ENCODE data around the gene BNC2. TPM values are rescaled to one million over a fixed set of nuclear protein-coding genes. Genes with fewer than 3 reads are reported as not detected.

Gene BNC2
- total RNA-seq, 2 donors from 2014 or later = 2.1 to 20.0 TPM

GRCh38 chr9:16725066-16725465, 145.4 kb downstream of the BNC2 start:
- no peak overlapping the region for H3K4me3 ChIP-seq
- intact Hi-C loops (cut with DNase I) = no loop called here
- no peak for DNase-seq
- H3K27me3 ChIP-seq = no peaks in the 10 kb centered on the region
- H3K9me3 ChIP-seq = no peaks in the 10 kb centered on the region
- H3K9ac ChIP-seq (ENCODE audit: low read depth in 2 of 2, low read length in 2 of 2) = no peak overlapping the region
- no peaks in the 10 kb centered on the region for H3K36me3 ChIP-seq
- H3K27ac ChIP-seq = no peak overlapping the region
- no peak for TF ChIP-seq CTCF (IDR thresholded peaks at IDR 0.05)
- H3K4me1 ChIP-seq = no peaks in the 10 kb centered on the region

- H3K27ac ChIP-seq = no peak overlapping the region
Measured at GRCh38 chr9:16721972-16722371, 148.5 kb downstream of the BNC2 start.

GRCh38 chr9:16720386-16720785, 150.1 kb downstream of the BNC2 start:
- no peak for TF ChIP-seq CTCF (IDR thresholded peaks at IDR 0.05)
- no peak overlapping the region for H3K9ac ChIP-seq (ENCODE audit: low read depth in 2 of 2, low read length in 2 of 2)
- H3K36me3 ChIP-seq = no peaks in the 10 kb centered on the region
- no peaks in the 10 kb centered on the region for H3K9me3 ChIP-seq
- no peak overlapping the region for H3K4me3 ChIP-seq
- no peaks in the 10 kb centered on the region for H3K4me1 ChIP-seq
- no peak overlapping the region for H3K27ac ChIP-seq
- DNase-seq = no peak
- H3K27me3 ChIP-seq = no peaks in the 10 kb centered on the region
- intact Hi-C loops (cut with DNase I) = no loop called here

More at GRCh38 chr9:16721972-16722371, 148.5 kb downstream of the BNC2 start:
- H3K9me3 ChIP-seq = no peaks in the 10 kb centered on the region
- no peak for TF ChIP-seq CTCF (IDR thresholded peaks at IDR 0.05)
- no peaks in the 10 kb centered on the region for H3K4me1 ChIP-seq
- no peaks in the 10 kb centered on the region for H3K27me3 ChIP-seq
- no peak overlapping the region for H3K9ac ChIP-seq (ENCODE audit: low read depth in 2 of 2, low read length in 2 of 2)
- H3K36me3 ChIP-seq = no peaks in the 10 kb centered on the region
- intact Hi-C loops (cut with DNase I) = no loop called here
- DNase-seq = no peak
- no peak overlapping the region for H3K4me3 ChIP-seq

- no peaks in the 10 kb centered on the region for H3K4me1 ChIP-seq
- no peak overlapping the region for H3K9ac ChIP-seq (ENCODE audit: low read depth in 2 of 2, low read length in 2 of 2)
- intact Hi-C loops (cut with DNase I) = no loop called here
Measured at GRCh38 chr9:16719921-16720320, 150.5 kb downstream of the BNC2 start.

GRCh38 chr9:16718952-16719351, 151.5 kb downstream of the BNC2 start:
- Histone ChIP-seq H3K4me1 (no peaks in the 10 kb centered on the region), H3K4me3 (no peak overlapping the region), H3K9me3 (no peaks in the 10 kb centered on the region), H3K27me3 (no peaks in the 10 kb centered on the region), H3K9ac (ENCODE audit: low read depth in 2 of 2, low read length in 2 of 2) (no peak overlapping the region), H3K27ac (no peak overlapping the region), H3K36me3 (no peaks in the 10 kb centered on the region)
- no peak for TF ChIP-seq CTCF (IDR thresholded peaks at IDR 0.05)
- intact Hi-C loops (cut with DNase I) = no loop called here
- DNase-seq = no peak

More at GRCh38 chr9:16719921-16720320, 150.5 kb downstream of the BNC2 start:
- no peak for DNase-seq
- no peak overlapping the region for H3K4me3 ChIP-seq
- H3K36me3 ChIP-seq = no peaks in the 10 kb centered on the region
- no peak for TF ChIP-seq CTCF (IDR thresholded peaks at IDR 0.05)
- H3K27me3 ChIP-seq = no peaks in the 10 kb centered on the region
- H3K27ac ChIP-seq = no peak overlapping the region
- H3K9me3 ChIP-seq = no peaks in the 10 kb centered on the region

GRCh38 chr9:16718296-16718695, 152.2 kb downstream of the BNC2 start:
- no peak overlapping the region for H3K4me3 ChIP-seq

More at GRCh38 chr9:16718296-16718695, 152.2 kb downstream of the BNC2 start:
- Histone ChIP-seq H3K4me1 (no peaks in the 10 kb centered on the region), H3K27ac (no peak overlapping the region), H3K36me3 (no peaks in the 10 kb centered on the region), H3K9me3 (no peaks in the 10 kb centered on the region), H3K27me3 (no peaks in the 10 kb centered on the region), H3K9ac (ENCODE audit: low read depth in 2 of 2, low read length in 2 of 2) (no peak overlapping the region)
- no peak for TF ChIP-seq CTCF (IDR thresholded peaks at IDR 0.05)
- intact Hi-C loops (cut with DNase I) = no loop called here
- DNase-seq = no peak

All from colonic mucosa (tissue), 4 donors.